22Rv1 (cell line): ENCODE measurements around the gene FAS.

ENCODE experiments used
- CTCF ChIP-seq: fragments of 450-650 bp; IDR thresholded peaks from 2 replicates; pipeline ENCODE4 v1.5.1; 2017; ENCODE audit warnings: mild to moderate bottlenecking
- ZFX ChIP-seq: fragments of 450-650 bp; IDR thresholded peaks from 2 replicates; pipeline ENCODE4 v1.6.1; 2017; ENCODE audit warnings: antibody characterized with exemption, borderline replicate concordance

- TF ChIP-seq CTCF = no peak
- no peak for TF ChIP-seq ZFX
Observed at GRCh38 chr10:88964360-88964759, 26.2 kb upstream of the FAS start.
